GM12891 (cell line): Measurements from ENCODE around the gene PCGF3.

Experiments used
- PAX5 ChIP-seq: IDR thresholded peaks from 2 replicates; pipeline ENCODE4 v1.6.1; 2011; ENCODE audit warnings: low read length, moderate library complexity, mild to moderate bottlenecking; ENCODE audit not compliant: insufficient read depth, severe bottlenecking
- POLR2A ChIP-seq: IDR thresholded peaks from 2 replicates; pipeline ENCODE4 v1.6.1; 2011; ENCODE audit warnings: low read depth, low read length, control low read depth
- POLR2AphosphoS5 ChIP-seq: IDR thresholded peaks from 2 replicates; pipeline ENCODE4 v1.6.1; 2011; ENCODE audit warnings: low read depth, low read length, control low read depth
- POU2F2 ChIP-seq: IDR thresholded peaks from 2 replicates; pipeline ENCODE4 v1.6.1; 2011; ENCODE audit warnings: low read depth, mild to moderate bottlenecking, control low read depth, low read length, moderate library complexity
- SPI1 ChIP-seq: IDR thresholded peaks from 2 replicates; pipeline ENCODE4 v1.6.1; 2011; ENCODE audit warnings: low read depth, low read length, control low read depth
- TAF1 ChIP-seq: IDR thresholded peaks from 2 replicates; pipeline ENCODE4 v1.6.1; 2011; ENCODE audit warnings: low read depth, low read length, control low read depth

DNA sequence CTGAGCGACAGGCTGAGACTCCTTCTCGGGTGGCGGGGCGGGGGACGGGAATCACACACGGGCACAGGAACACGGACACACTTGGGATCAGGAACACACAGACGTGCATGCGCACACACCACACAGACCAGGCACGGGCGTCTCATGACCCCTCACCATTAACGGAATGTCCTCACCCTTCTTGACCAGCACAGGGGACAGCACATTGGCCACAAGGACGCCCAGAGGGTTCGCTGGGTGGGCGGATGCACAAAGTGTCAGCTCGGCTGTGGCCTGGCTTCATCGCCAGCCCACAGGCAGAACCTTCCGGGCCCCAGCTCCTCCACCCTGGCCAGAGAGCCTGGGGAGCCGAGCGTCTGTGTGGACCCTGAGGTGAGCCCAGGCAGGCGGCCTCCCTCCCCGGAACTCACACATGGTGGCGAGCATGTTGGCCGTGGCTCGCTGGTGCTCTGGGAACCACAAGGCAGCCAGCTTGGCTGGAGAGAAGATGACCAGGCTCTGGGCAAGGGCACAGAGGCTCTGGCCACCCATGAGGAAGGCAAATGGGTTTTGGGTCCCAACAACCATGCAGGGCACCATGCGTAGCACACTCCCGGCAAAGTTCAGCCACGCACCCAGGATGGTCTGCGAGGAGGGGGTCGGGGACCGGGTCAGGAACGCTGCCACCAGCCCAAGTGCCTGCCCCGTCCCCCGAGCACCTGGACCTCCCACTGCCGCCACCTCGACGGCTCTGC lies 19.8 kb upstream of the PCGF3 start:
- TF ChIP-seq POLR2A (no peak), POLR2AphosphoS5 (no peak), PAX5 (no peak), TAF1 (no peak), SPI1 (no peak), POU2F2 (no peak)
